HuH-7 (cell line): ENCODE measurements around the gene POU2AF3.

ENCODE experiments used
- DNase-seq: peaks from one replicate; pipeline ENCODE4 v3.0.0; 2011; ENCODE audit warnings: low spot score

The POU2AF3 gene

DNA sequence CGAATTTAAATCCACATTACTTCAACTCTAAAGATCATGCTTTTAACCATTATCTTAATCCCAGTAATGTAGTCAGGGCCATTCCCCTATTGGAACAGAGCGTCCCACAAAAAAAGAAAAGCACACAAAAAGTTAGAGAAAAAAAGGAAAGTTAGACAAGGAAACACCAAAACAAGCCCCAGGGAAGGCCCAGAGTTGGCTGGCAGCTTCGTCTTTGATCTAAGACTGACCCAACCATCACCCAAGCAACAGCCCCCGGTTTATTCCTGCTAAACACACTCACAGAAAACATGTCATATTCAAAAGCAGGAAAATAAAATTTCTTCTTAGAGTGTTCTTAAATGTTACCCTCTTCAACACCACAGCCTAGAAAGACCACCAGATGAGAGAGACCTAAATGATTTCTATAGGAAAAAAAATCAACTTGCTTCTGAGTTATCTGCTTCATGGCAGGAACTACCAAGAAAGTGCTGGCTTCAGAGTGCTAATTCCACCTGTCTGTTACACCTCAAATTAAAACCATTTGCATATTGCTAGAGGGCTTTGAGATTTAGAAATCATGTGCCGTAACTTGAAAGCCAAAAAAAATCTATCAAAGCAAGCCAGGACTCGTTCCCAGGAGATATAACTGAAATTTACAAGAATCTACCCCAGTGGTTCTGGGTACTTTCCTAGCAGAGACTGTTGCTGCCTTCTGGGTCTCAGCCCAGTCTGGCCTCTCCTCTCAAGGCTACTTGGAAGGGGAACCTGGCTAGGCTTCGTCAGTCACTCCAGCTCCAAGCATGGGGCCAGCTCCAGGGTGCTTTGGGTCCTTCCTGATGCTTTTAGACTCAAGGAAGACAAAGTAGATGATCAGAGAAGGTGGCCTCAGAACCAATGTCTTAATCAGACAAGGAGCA, 31.2 kb downstream of the POU2AF3 start:
- DNase-seq: no peak

DNA sequence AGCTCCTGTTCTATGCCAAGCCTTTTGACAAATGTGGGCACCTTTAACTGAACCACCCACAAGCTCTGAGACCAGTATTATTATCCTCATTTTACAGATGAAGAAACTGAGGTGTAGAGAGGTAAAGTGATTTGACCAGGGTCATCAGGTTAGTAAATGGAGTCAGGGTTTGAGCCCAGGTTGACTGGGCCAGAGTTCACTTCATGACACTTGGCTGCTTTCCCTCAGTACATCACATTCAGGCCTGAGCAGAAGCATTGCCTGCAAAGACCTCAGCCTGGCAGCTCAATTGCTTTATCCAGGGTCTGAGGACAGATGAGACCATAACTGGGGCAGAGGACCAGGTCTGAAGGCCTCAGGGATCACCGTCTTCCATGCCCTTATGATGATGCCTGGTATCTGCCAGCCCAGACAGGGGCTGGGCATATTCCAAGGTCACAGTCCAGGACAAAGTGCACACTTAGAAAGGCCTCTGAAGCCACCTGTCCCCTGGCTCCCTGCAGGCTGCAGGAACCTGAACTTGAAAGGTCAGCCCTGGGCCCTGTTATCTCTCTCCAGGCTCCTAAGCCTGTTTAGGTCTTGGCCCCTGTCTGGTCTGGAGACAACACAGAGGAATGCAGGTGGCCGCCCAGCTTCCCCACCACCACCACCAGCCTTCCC, 32.0 kb downstream of the POU2AF3 start:
- DNase-seq: no peak

DNA sequence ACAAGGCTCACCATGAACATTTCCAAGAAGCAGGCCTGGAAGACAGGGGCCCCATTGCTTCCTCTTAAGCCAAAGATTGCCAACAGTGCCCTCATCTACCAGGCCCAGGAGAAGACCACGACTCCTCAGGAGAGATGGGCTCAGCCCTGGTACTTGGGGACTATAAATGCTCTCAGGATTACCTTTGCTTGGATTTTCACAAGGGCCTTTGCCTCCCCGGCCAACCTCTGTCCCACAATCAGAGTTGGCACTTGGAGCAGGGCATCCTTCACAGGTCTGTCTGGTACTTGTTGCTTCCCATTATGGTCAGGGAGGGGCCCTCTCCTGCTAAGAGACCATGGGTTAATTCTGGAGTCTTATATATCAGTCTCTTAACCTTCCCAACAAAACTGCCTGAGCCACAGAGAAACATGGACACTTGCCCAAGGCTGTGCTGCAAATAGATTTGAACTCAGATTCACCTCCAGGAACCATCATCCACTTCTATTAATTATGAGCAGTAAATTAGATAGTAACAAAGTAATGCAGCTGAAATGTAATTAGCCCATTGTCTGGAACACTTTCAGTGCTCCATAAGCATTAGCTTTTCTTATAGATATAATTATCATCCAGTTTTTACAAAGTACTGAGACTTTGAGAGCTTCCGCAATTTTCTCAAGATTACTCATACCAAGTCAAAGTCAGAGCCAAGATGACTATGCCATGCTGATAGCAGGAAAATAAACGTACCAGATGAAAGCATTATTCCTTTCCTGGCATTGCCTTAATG, 33.5 kb downstream of the POU2AF3 start:
- DNase-seq: no peak

DNA sequence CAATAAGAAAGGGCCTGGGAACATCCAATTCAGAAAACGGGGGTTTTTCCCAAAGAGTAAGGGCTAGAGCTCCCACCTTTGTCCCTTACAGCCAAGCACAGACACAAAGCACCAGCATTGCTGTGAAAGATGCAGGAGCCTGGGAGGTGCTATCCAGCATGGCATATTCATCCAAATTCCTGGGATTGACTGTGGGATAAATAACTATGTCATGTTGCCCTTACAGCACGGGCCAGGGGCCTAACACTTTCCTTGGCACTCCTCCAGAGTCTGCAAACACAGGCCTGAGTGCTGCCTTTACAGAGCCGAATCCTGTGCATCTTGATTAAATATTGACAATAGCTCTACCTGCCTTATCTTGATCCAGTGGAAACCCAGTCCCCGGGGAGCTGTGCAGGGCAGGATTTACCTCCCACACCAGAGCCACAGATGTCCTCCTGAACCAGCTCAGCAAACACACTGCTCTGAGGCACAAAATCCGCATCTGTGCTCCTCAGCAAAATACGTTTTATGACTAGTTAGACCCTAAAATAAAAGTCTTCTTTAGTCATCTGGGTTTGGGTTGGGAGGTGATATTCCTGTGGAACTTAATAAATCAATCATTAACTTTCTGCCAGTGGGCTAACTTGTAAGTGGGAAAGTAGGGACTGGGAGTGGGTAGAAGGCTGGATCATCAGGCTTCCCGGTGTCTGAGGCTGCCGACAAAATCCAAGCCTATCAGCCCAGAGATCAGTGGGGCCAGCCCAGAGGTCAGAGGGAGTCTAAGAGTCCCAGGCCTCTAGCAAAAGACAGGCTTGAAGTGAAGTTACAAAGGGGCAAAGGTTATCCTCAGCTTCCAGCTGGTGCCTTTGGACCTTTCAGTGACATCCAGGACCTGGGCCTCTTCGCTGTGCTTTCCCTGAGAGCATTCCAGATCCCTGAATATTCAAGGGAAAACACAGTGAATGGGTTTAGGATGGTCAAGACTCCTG, 36.5 kb downstream of the POU2AF3 start:
- no peak for DNase-seq

DNA sequence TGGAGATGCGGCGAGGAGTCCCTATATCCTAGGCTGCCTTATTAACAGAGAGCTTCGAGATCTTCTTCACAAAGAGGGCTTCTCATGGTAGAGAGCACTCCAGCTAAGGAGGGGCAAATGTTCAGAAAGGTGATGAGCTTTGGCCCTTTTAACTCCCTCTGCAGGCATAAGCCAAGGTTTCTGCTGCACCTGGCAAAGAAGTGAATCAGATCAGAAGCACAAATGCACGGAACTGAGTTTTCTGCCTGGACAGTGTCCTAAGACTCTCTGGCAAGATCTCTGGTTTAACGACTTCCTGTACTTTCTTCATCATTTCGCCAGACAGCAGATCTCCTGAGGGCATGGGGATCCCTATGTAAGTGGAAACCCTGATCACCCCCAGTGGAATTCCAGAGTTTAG, 37.2 kb downstream of the POU2AF3 start:
- no peak for DNase-seq

DNA sequence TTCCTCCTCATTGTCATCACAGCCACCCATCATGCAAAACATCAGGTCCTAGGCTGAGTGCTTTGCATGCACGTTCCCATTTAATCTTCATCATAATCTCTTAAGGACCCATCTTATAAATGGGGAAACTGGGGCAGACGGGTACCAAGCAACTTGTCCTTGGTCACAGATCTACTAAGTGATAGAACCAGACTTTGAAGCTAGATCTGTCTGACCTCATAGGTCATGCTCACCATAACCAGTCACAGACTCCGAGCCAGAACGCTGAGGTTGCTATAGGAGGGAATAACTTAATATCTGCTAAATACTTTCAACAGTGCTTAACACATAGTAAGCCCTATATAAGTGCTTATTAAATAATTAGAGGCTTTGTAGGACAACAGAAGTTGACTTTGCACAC, 37.7 kb downstream of the POU2AF3 start:
- no peak for DNase-seq

DNA sequence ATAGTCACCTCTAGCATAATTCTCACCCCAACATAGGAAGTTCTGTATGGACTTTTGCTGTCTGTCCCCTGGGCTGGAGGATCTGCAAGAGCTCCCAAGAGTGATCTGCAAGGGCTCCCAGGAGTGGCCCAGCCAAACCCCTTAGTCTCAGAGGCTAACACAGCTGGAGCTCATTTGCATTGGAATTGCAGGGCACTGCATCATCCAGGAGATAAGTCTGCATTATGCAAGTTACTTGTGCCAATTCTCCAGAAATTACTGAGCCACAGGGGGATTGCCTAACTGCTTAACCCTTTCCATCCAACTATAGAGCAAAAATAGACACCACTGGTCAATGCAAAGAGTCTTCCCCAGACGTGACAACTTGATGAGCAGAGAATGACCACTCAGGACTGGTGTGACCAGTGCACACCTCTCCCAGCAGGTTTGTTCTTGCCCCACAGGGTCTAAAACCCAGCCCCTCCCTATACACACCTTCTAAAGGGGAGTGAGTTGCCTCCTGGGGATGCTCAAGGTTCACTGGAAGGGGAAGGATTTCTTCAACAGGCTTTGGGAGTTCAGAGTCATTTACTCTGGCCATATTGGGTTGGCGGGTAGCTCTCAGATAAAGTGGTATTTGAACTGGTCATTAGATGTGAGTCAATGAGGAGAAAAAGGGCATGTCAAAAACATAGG, 38.4 kb downstream of the POU2AF3 start:
- DNase-seq: no peak

DNA sequence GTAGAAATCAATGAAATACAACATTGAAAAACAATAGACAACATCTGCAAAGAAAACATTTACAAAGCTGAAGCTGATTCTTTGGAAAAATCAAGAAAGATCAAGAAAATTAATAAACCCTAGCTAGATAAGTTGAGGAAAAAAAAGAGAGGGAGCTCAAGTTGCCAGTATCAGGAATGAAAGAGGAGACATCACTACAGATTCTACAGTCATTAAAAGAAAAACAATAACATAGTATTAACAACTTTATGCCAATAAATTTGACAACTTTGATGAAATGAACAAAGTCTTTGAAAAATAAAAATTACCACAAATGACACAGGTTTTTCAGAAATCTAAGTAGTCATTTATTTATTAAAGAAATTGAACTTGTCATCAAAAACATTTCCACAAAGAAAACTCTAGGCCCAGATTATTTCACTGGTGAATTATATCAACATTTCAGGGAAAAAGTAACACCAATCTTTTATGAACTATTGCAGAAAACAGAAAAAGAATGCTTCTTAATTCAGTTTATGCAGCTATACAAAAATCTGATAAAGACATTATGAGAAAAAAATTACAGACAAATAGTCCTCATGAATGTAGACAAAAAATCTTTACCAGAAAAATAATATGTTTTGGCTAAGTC, 41.5 kb downstream of the POU2AF3 start:
- DNase-seq: no peak

DNA sequence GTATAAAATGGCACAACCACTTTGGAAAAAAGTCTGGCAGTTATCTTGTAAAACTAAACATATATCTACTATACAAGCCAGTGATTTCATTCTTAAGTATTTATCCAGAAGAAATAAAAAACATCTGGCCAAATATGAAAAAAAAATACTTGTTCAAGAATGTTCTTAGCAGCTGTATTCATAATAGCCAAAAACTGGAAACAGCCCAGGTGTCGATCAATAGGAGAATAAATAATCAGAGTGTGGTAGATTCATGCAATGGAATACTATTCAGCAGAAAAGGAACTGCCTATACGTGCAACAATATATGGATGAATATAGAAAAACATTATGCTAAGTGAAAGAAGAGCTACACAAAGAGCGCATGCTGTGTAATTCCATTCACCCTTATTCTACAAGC, 44.0 kb downstream of the POU2AF3 start:
- DNase-seq: no peak

DNA sequence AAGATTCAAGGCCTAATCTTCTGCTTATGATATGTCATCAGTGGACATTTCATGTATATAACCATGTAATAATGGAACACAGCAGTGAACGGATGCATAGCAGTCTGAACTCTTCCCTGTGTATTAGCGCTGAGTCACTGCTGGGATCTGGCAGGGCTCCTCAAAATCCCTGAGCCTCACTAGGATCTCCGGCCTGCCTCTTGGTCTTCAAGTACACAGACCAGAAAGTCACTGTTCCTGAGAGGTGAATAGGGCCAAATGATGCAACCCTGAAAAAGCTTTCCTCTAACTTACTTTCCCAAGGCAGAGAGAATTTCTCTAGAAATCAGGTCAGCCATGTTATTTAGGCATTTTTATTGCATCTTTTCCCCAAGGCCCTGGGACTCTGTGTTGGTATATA, 45.7 kb downstream of the POU2AF3 start:
- DNase-seq: no peak

DNA sequence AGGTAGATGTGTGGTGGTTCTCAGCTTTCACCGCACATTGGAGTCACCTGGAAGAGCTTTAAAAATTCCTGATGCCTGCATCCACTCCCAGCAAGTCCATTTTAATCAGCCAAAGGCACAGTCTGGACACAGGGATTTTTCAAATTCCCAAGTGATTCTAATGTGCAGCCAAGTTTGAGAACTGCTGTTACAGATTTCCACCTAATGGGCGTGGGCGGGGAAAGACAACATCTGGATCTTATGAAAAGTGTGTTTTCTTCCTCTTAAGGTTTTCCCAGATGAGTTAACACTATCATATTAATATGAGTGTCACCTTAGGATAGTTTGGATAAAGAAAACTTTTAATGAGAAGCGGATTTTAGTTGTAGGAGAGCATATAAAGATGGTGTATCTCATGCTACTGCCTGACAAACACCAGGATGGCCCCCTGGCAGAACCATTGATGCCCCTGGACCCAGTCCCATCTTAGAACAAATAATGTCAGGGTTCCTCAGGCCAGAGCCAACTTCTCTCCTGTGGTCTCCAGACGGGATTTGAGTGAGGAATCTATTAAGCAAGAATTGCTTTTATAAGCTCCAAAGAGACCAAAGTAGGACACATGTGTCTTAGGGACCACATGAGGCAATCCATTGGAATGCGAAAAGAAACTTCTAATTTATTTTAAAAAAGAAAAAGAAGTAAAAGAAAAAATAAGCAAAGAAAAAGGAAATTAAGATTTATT, 48.8 kb downstream of the POU2AF3 start:
- no peak for DNase-seq

DNA sequence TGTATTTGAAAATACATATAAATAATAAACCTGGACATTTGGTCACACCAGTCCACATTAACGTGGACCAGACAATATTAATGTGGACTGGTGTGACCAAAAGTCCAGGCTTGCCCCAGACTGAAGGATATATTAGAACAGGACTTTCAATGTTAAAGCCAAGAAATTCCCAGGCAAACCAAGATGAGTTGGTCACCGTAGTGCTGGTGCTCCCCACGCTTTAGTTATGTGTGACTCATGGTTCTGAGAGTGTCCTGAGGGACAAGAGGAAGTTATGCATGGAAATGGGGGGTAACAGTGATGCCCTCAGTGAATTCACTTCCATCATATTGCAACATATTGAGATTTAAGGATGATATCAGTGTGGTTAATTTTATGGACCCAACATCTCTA, 49.4 kb downstream of the POU2AF3 start:
- DNase-seq: no peak

DNA sequence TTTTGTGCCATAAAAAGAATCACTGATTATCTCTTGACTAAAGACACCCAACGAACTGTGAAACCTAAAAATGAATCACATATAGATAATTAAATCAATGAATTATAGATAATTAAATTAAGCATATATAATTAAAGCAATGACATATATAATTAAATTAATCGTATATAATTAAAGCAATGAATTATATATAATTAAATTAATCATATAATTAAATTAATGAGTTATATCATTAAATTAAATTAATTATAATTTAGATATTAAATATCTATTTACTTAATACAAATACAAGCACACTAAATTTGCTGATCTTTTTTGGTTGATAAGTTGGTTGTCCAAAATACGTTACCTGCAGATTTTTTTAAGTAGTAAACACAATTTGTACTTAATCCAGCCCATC, 49.8 kb downstream of the POU2AF3 start:
- DNase-seq: no peak

DNA sequence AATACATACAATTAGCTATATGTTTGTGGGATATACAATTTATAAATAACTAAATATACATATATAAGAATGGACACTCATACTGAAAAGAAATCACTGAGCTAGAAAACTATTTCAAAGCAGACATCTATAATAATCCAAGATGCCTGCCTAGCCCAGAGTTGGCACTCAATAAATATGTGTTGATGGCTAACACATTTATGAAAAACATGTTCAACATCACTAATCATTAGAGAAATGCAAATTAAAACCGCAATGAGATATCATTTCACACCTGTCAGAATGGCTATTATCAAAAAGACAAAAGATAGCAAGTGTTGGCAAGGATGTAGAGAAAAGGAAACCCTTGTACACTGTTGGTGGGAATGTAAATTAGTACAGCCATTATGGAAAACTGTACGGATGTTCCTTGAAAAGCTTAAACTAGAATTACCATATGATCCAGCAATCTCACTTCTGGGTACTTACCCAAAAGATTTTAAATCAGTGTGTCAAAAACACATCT, 50.9 kb downstream of the POU2AF3 start:
- no peak for DNase-seq

DNA sequence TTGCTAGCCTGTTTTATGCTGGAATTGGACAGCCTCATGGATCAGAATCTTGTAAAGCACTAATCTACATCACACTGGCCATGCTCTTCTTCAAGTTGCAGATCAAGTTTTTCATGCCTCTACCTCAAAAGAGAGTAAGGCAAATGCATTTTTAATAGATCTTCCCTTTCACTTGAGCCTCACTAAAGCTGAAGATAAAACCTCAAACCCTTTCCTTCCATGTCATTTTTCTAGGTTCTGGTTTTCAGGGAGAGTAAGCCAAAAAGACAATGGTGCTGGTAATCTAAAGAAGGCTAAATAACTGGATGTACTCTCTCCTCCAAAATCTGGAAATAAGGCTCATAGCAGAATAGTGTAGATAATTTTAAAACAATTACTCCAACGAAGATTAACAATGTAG, 52.5 kb downstream of the POU2AF3 start:
- DNase-seq: no peak

DNA sequence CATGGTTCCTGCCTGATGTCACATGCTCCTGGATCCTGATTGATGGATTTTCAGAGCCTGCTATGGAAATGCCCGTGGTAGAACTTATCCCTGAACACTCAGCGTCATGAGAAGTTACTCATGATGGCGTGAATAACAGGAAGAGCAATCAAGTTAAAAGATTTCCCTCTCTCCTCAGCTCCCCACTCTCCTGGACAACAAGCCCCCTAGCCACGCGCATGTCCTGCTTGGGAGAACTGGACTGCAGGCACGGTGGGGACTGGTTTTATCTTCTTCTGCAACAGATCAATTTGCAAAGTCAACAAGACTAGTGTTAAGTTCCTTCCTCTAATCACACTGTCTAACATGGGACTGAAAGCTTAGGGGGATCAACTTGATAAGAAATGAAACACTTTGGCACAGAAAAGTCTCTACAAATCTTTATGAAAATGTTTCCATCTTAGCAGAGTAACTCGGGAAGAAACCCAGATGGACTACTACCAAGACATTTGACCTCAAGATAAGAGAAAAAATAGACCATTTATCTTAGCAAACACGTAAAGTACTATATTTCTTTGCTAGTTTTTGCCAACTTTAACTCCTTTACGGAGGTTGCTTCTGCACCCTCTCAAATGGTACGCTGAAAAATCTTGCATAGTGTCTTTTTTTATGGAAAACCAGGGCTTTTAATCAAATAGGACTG, 53.2 kb downstream of the POU2AF3 start:
- DNase-seq: no peak

DNA sequence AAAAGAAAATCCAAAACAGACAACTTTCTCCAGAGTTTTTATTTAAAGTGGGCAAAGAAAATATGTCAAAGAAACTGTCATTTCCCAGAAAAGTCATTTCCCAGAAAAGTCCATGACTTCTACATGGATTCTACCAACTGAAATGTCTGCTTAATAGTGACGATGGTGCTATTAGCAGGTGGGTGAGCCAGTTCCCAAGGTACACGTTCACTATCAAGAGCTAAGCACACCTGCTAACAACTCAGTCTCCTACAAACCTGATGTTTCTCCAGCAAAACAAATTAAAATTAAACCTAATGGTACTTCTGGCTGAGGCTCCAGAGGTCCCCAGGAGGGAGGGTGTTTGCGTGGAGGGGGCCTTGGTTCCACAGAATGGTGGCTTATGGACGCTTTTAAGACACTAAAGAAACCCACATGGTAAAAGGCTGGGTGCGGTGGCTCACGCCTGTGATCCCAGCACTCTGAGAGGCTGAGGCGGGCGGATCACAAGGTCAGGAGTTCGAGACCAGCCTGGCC, 53.9 kb downstream of the POU2AF3 start:
- no peak for DNase-seq

DNA sequence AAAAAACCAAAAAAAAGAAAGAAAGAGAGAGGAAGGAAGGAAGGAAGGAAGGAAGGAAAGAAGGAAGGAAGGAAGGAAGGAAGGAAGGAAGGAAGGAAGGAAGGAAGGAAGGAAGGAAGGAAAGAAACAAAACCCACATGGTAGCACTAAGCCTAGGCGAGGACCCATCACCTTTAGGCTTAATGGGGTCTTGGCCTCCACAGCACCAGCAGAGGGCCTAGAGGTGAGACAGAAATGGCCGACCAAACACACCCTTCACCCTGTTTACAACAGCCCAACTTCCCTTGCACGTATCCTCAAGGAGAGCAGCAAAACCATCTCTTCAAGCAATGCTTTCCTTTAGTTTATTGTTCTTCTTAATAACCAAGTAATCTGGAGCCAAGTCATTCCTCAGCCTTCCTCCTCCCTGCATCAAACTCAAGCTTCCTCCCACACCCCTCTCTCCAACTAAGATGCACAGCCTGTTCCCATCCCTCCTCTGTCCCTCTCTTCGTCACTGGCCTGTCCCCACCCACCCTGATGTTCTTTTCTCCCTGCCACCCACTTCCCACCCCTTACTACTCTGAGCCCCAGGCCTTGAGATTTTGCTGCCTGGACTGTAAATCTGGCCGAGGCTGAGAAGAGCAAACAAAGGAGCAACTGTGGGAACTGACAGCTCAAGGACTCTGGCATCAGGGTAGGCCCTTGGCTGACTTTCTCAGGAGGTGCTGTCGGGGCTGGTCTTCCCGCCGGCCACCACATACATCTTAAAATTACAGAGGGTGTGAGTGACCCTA, 54.8 kb downstream of the POU2AF3 start:
- no peak for DNase-seq
